HEK293 (cell line): Measurements from ENCODE around the gene GYS2.

Experiments
- CTCF ChIP-seq: fragments of 450-650 bp; formaldehyde crosslinking; IDR thresholded peaks from 2 replicates; pipeline ENCODE4 v1.5.1; 2016; ENCODE audit warnings: missing biosample characterization, missing genetic modification characterization
- GLIS2 ChIP-seq: fragments of 450-650 bp; formaldehyde crosslinking; IDR thresholded peaks from 2 replicates; pipeline ENCODE4 v1.5.1; 2016; ENCODE audit warnings: missing biosample characterization, missing genetic modification characterization
- KLF16 ChIP-seq: fragments of 450-650 bp; formaldehyde crosslinking; IDR thresholded peaks from 2 replicates; pipeline ENCODE4 v1.5.1; 2017; ENCODE audit warnings: missing biosample characterization, missing genetic modification characterization
- KLF8 ChIP-seq: fragments of 450-650 bp; formaldehyde crosslinking; IDR thresholded peaks from 2 replicates; pipeline ENCODE4 v1.5.1; 2016; ENCODE audit warnings: missing biosample characterization, missing genetic modification characterization
- REST ChIP-seq: fragments of 450-650 bp; formaldehyde crosslinking; IDR thresholded peaks from 2 replicates; pipeline ENCODE4 v1.5.1; 2016; ENCODE audit warnings: missing biosample characterization, missing genetic modification characterization
- ZBTB49 ChIP-seq: fragments of 450-650 bp; formaldehyde crosslinking; IDR thresholded peaks from 2 replicates; pipeline ENCODE4 v1.5.1; 2016; ENCODE audit warnings: missing biosample characterization, missing genetic modification characterization, low read depth
- ZEB2 ChIP-seq: fragments of 450-650 bp; formaldehyde crosslinking; IDR thresholded peaks from 2 replicates; pipeline ENCODE4 v1.5.1; 2016; ENCODE audit warnings: missing biosample characterization, missing genetic modification characterization
- ZNF155 ChIP-seq: fragments of 450-650 bp; formaldehyde crosslinking; IDR thresholded peaks from 2 replicates; pipeline ENCODE4 v1.5.1; 2016; ENCODE audit warnings: missing biosample characterization, missing genetic modification characterization
- ZNF280C ChIP-seq: fragments of 450-650 bp; formaldehyde crosslinking; IDR thresholded peaks from 2 replicates; pipeline ENCODE4 v1.5.1; 2016; ENCODE audit warnings: missing biosample characterization, missing genetic modification characterization
- ZNF404 ChIP-seq: fragments of 450-650 bp; formaldehyde crosslinking; IDR thresholded peaks from 2 replicates; pipeline ENCODE4 v1.5.1; 2017; ENCODE audit warnings: missing biosample characterization, missing genetic modification characterization
- ZNF639 ChIP-seq: fragments of 450-650 bp; formaldehyde crosslinking; IDR thresholded peaks from 2 replicates; pipeline ENCODE4 v1.5.1; 2016; ENCODE audit warnings: missing biosample characterization, missing genetic modification characterization
- ZNF791 ChIP-seq: fragments of 450-650 bp; formaldehyde crosslinking; IDR thresholded peaks from 2 replicates; pipeline ENCODE4 v1.5.1; 2016; ENCODE audit warnings: missing biosample characterization, missing genetic modification characterization
- ZSCAN30 ChIP-seq: fragments of 450-650 bp; IDR thresholded peaks from 2 replicates; pipeline ENCODE4 v1.5.1; 2018; ENCODE audit warnings: missing biosample characterization, mild to moderate bottlenecking, missing genetic modification characterization, moderate library complexity

- TF ChIP-seq REST (tag by site-specific recombination): no peak
- no peak for TF ChIP-seq ZBTB49 (tag by site-specific recombination)
- TF ChIP-seq ZNF791 (tag by site-specific recombination): no peak
- no peak for TF ChIP-seq GLIS2 (tag by site-specific recombination)
- no peak for TF ChIP-seq ZNF280C (tag by site-specific recombination)
- no peak for TF ChIP-seq ZSCAN30 (tag by site-specific recombination)
- TF ChIP-seq CTCF (tag by site-specific recombination): no peak
- no peak for TF ChIP-seq ZNF639 (tag by site-specific recombination)
- no peak for TF ChIP-seq KLF16 (tag by site-specific recombination)
- TF ChIP-seq KLF8 (tag by site-specific recombination): no peak
- no peak for TF ChIP-seq ZEB2 (tag by site-specific recombination)
- TF ChIP-seq ZNF404 (tag by site-specific recombination): no peak
- TF ChIP-seq ZNF155 (tag by site-specific recombination): no peak
Observed at GRCh38 chr12:21644516-21644915, 39.9 kb upstream of the GYS2 start.
